ENCODE data around the gene OTUB2.

Gene OTUB2

GRCh38 chr14:94001501-94002396, 24.4 kb upstream of the OTUB2 start:
- TF ChIP-seq GATA3 (IDR thresholded peaks at IDR 0.05; ENCODE audit: low read depth, low read length) (no peak), GATA2 (IDR thresholded peaks at IDR 0.05; ENCODE audit: low read depth, low read length) (no peak)

DNA sequence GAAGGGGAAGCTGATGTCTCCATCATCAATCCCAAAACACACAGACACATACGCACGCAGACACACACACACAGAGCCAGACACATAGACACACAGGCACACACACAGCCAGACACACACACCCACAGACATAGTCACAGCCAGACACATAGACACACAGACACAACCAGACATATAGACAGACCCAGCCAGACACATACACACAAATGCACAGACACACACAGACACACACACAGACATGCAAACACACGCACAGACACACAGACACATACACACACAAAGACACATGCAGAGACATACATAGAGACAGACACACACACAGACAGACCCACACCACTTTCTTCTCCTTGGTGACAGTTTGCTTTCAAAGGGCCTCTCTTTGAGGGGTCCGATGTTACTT, 22.7 kb upstream of the OTUB2 start:
- no peak for TF ChIP-seq GATA2 (IDR thresholded peaks at IDR 0.05; ENCODE audit: low read depth, low read length)
- TF ChIP-seq GATA3 (IDR thresholded peaks at IDR 0.05; ENCODE audit: low read depth, low read length): no peak

DNA sequence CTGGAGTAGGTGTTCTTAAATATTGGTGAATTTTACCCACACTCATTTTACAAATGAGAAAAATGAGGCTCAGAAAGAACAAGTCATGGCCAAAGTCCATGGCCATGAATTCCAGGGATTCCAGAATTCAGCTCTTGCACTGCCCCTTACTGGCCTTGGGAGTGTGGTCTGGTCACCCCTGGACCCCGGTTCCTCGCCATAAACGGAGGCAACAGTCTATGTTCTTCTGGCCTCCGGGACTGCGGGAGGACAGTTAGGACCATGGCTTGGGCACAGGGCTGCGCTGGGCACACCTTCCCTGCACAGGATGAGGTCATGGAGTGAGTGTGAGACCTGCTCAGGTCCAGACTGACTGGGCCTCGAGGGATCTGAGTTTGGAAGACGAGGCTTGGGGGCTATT, 22.1 kb upstream of the OTUB2 start:
- TF ChIP-seq GATA2 (IDR thresholded peaks at IDR 0.05; ENCODE audit: low read depth, low read length) (no peak), GATA3 (IDR thresholded peaks at IDR 0.05; ENCODE audit: low read depth, low read length) (no peak)

DNA sequence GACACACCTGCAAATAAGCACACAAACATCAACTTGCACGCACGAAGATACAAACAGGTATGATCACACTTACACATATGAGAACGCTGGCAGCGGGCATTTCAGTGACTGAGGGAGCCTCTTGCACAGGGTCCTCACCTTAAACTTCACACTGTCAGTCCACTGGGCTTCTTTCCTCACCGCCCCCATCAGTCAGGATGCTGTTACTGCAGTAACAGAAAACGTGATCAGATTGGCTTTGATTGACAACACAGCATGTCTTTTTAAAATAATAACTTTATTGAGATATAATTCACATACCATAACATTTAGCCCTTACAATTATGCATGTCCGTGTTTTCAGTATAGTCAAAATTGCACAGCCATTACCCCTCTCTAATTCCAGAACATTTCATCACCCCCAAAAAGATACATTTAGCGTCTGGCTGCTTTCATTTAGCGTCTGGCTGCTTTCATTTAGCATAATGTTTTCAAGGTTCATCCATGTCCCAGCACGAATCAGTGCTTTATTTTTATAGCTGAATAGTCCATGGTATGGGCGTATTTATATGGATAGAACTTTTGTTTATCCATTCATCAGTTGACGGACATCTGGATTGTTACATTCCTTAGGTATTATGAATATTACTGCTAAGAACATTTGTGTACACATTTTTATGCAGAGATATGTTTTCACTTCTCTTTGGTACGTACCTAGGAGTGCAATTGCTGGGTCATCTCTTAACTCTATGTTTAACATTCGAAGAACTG, 20.6 kb upstream of the OTUB2 start:
- TF ChIP-seq GATA3 (IDR thresholded peaks at IDR 0.05; ENCODE audit: low read depth, low read length): no peak
- no peak for TF ChIP-seq GATA2 (IDR thresholded peaks at IDR 0.05; ENCODE audit: low read depth, low read length)

- TF ChIP-seq GATA2 (IDR thresholded peaks at IDR 0.05; ENCODE audit: low read depth, low read length) (no peak), GATA3 (IDR thresholded peaks at IDR 0.05; ENCODE audit: low read depth, low read length) (no peak)
These were observed 17.9 kb upstream of the OTUB2 start for GRCh38 chr14:94008234-94008633.

DNA sequence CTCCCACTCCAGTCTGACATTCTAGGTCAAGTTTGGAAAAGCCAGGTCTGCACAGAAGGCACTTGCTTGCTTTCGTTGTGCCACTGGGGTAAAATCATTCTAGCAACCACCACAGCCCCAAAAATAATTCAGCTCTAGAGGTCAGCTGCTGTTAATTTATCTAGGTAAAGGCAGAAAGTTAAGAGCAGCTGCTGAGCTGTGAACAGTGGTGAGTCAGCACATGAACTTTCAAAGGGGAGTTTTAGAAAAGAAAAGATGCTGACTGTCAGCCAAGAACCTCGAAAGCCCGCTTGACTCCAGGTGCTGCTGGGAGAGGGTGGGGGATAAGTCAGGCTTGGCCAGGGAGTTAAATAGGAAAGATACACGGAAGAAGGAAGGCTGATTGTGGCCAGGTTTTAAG, 16.4 kb upstream of the OTUB2 start:
- no peak for TF ChIP-seq GATA2 (IDR thresholded peaks at IDR 0.05; ENCODE audit: low read depth, low read length)
- TF ChIP-seq GATA3 (IDR thresholded peaks at IDR 0.05; ENCODE audit: low read depth, low read length): no peak

- TF ChIP-seq GATA3 (IDR thresholded peaks at IDR 0.05; ENCODE audit: low read depth, low read length) (no peak), GATA2 (IDR thresholded peaks at IDR 0.05; ENCODE audit: low read depth, low read length) (no peak)
These were observed 15.5 kb upstream of the OTUB2 start for GRCh38 chr14:94010625-94011024.

DNA sequence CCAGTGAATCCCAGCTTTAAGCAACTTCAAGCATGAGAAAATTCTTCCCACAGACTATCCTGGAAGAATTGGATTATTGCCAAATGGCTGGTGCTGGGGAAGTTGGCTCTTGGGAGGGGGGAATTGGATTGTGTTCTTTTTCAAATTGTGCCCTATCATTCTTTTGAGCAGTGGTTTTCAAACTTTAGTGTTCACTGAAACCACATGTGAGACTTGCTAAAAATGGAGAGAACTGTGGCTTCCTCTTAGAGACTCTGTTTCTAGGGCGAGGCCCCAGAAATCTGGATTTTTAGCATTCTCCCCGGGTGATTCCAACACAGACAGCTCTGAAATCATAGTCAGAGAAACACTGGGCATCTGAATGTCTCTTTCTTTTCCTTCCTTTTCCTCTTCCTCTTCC, 14.3 kb upstream of the OTUB2 start:
- TF ChIP-seq GATA3 (IDR thresholded peaks at IDR 0.05; ENCODE audit: low read depth, low read length) (no peak), GATA2 (IDR thresholded peaks at IDR 0.05; ENCODE audit: low read depth, low read length) (no peak)

- TF ChIP-seq GATA2 (IDR thresholded peaks at IDR 0.05; ENCODE audit: low read depth, low read length) (no peak), GATA3 (IDR thresholded peaks at IDR 0.05; ENCODE audit: low read depth, low read length) (no peak)
These were observed 11.8 kb upstream of the OTUB2 start for GRCh38 chr14:94014382-94014781.

DNA sequence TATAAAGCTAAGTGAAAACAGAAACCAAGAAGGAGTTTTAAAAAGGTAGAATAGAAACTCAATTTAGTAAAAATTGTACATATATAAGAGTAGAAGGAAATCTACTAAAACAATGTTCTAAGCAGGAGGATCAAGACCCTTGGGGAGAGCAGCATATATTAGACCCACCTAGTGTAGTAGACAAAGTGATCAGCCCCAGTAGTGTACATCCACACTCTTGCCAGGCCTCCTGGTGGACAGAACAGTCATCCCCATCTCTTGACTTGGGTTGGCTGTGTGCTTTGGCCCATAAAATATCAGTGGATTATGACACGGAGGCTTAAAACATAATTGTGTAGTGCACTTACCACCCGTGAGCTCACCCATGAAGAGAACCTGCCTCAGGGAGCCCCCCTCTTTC, 10.9 kb upstream of the OTUB2 start:
- TF ChIP-seq GATA2 (IDR thresholded peaks at IDR 0.05; ENCODE audit: low read depth, low read length): no peak
- no peak for TF ChIP-seq GATA3 (IDR thresholded peaks at IDR 0.05; ENCODE audit: low read depth, low read length)

DNA sequence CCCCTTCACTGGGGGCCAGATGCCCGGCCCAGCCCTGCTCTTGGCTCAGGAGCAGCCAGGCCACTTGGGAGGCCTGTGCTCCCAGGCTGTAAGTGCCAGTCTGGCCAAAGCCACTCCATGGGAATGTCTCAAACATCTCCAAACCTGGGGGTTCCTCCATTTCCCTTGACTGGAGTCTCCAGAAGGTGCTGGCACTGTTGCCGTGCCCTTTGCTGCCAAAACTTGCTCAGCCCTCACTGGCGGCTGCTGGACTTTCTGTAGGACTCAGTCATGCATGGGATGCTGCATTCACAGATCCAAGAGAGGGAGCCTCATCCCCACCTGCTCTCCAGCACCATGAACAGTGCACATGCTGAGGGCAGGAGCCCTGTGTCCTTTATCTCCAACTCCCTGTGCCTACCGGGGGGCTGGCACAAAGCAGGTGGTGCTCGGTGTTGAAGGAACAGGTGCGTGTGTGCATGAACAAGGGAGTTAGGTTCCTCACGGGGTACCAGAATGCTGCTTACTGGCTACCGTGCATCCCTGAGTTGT, 9.6 kb upstream of the OTUB2 start:
- TF ChIP-seq GATA3 (IDR thresholded peaks at IDR 0.05; ENCODE audit: low read depth, low read length) (no peak), GATA2 (IDR thresholded peaks at IDR 0.05; ENCODE audit: low read depth, low read length) (no peak)

DNA sequence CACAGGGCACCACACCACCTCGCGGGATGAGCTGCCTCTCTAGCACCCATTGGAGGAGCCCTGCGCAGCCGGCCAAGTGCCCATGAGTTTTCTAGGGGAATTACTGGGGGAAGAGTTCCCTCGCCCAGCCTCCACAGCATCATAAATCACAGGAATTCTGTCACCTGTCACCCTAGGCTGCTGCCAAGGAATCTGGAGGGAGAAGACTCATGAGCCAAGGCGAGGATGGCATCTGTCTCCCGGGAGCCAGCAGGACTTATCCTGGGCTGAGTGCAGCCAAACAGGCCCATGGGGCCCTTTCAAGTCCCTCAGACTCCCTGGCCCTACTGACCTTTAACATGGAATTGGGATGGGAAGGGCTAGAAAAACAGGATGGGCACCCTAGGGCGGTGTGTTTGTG, 7.8 kb upstream of the OTUB2 start:
- no peak for TF ChIP-seq GATA2 (IDR thresholded peaks at IDR 0.05; ENCODE audit: low read depth, low read length)
- no peak for TF ChIP-seq GATA3 (IDR thresholded peaks at IDR 0.05; ENCODE audit: low read depth, low read length)

DNA sequence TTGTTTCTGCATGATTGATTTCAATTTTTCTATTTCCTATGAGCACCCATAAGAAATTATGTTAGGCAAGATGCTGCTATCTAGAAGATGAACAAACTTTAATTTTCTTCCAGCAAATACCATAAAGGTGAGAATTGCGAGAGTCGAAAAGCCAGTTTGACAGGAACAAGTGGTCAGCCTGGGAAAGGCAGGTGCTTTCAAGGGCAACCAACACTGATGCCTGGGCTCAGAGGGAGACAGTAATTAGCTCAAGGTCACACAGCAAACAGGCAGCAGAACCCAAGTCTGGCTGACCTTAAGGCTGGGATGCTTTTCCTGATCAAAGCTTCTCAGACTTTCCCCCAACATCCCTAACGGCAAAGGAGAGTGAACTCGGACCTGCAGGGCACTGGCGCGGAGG, 6.8 kb upstream of the OTUB2 start:
- TF ChIP-seq GATA3 (IDR thresholded peaks at IDR 0.05; ENCODE audit: low read depth, low read length) (no peak), GATA2 (IDR thresholded peaks at IDR 0.05; ENCODE audit: low read depth, low read length) (no peak)

DNA sequence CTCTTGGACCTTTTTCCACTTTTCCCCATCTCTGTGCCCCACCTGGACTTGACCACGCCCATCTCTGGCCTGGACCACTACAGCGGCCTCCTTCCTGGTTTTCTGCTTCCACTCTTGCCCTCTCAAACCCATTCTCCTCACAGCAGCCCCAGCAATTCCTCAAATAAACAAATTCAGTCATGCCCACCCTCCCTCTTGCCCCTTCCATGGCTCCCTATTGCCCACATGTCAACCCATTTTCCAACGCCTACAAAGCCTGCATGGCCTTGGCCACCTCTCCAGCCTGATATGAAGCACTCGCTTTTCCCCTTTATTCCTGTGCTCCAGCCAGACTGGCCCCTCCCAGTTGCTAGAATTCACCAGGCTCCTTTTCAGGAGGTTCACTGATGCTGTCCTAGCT, 5.9 kb upstream of the OTUB2 start:
- TF ChIP-seq GATA2 (IDR thresholded peaks at IDR 0.05; ENCODE audit: low read depth, low read length): no peak
- TF ChIP-seq GATA3 (IDR thresholded peaks at IDR 0.05; ENCODE audit: low read depth, low read length): no peak

GRCh38 chr14:94021001-94021400, 5.1 kb upstream of the OTUB2 start:
- TF ChIP-seq GATA3 (IDR thresholded peaks at IDR 0.05; ENCODE audit: low read depth, low read length) (no peak), GATA2 (IDR thresholded peaks at IDR 0.05; ENCODE audit: low read depth, low read length) (no peak)

Data from SH-SY5Y (cell line).